HG02852 (cell line): ENCODE measurements around the gene IMMT.
"Not testable (repeated sequence)": the region's sequence is repeated elsewhere in the genome, so short reads cannot be mapped to it uniquely, and the experiment has no call there.

Source experiments
- ATAC-seq: cut with Tn5 transposase; IDR thresholded peaks from one replicate; pipeline ENCODE4 v1.9.1; 2021; ENCODE audit warnings: mild to moderate bottlenecking, moderate library complexity; ENCODE audit not compliant: unreplicated experiment

IMMT gene

GRCh38 chr2:86195055-86195807 lies at the start of gene IMMT:
Gene IMMT (minus strand): TSS chr2:86195462. CDS start chr2:86195382, 80 bp downstream.
- ATAC-seq: peak; percentile 86

GRCh38 chr2:86244781-86245180 lies 49.5 kb upstream of the IMMT start:
- not testable (repeated sequence) for ATAC-seq

GRCh38 chr2:86243950-86244733 lies 48.9 kb upstream of the IMMT start:
- no peak for ATAC-seq

GRCh38 chr2:86243272-86243671 lies 48.0 kb upstream of the IMMT start:
- no peak for ATAC-seq

GRCh38 chr2:86241611-86242010 lies 46.3 kb upstream of the IMMT start:
- ATAC-seq: no peak

- no peak for ATAC-seq
Measured at GRCh38 chr2:86240251-86240650, 45.0 kb upstream of the IMMT start.

- ATAC-seq: no peak
Measured at GRCh38 chr2:86239745-86240144, 44.5 kb upstream of the IMMT start.

GRCh38 chr2:86239326-86239725 lies 44.1 kb upstream of the IMMT start:
- ATAC-seq: no peak

- ATAC-seq: peak; percentile 85
Measured at GRCh38 chr2:86238354-86238753, 43.1 kb upstream of the IMMT start.

GRCh38 chr2:86237172-86237571 lies 41.9 kb upstream of the IMMT start:
- peak; percentile 44 for ATAC-seq

GRCh38 chr2:86235196-86235980 lies 40.1 kb upstream of the IMMT start:
- no peak for ATAC-seq

- ATAC-seq: no peak
Measured at GRCh38 chr2:86234563-86235131, 39.4 kb upstream of the IMMT start.

- no peak for ATAC-seq
Measured at GRCh38 chr2:86233436-86233835, 38.2 kb upstream of the IMMT start.

GRCh38 chr2:86232910-86233309 lies 37.6 kb upstream of the IMMT start:
- no peak for ATAC-seq

- no peak for ATAC-seq
Measured at GRCh38 chr2:86232373-86232784, 37.1 kb upstream of the IMMT start.

- no peak for ATAC-seq
Measured at GRCh38 chr2:86231680-86232372, 36.6 kb upstream of the IMMT start.

- no peak for ATAC-seq
Measured at GRCh38 chr2:86230961-86231360, 35.7 kb upstream of the IMMT start.

GRCh38 chr2:86229221-86229620 lies 34.0 kb upstream of the IMMT start:
- ATAC-seq: no peak

- ATAC-seq: not testable (repeated sequence)
Measured at GRCh38 chr2:86228574-86228973, 33.3 kb upstream of the IMMT start.

GRCh38 chr2:86227685-86228084 lies 32.4 kb upstream of the IMMT start:
- no peak for ATAC-seq
